Neural crest cell (in vitro differentiated cells): ENCODE measurements around the gene GMPPB. TPM values are rescaled to one million over a fixed set of nuclear protein-coding genes. Genes with fewer than 3 reads are reported as not detected.

ENCODE experiments used
- DNase-seq: peaks from one replicate; pipeline ENCODE4 v3.0.0; 2021; ENCODE audit warnings: low read depth, mixed read lengths, low spot score
- H3K27ac Mint-ChIP-seq: one replicate; pipeline ENCODE4 v1.8.0; 2021; ENCODE audit warnings: mild to moderate bottlenecking, mixed read lengths; ENCODE audit not compliant: unreplicated experiment
- H3K27me3 Mint-ChIP-seq: 2 replicates; pipeline ENCODE4 v1.8.0; 2021; ENCODE audit warnings: low read depth, mild to moderate bottlenecking, mixed read lengths
- H3K36me3 Mint-ChIP-seq: 2 replicates; pipeline ENCODE4 v1.8.0; 2021; ENCODE audit warnings: low read depth, mild to moderate bottlenecking, mixed read lengths
- H3K4me1 Mint-ChIP-seq: 2 replicates; pipeline ENCODE4 v1.8.0; 2021; ENCODE audit warnings: mixed read lengths
- H3K4me3 Mint-ChIP-seq: one replicate; pipeline ENCODE4 v1.8.0; 2021; ENCODE audit warnings: mild to moderate bottlenecking, mixed read lengths
- H3K9me3 Mint-ChIP-seq: 2 replicates; pipeline ENCODE4 v1.8.0; 2021; ENCODE audit warnings: mixed read lengths
- total RNA-seq: library from RNA; stranded (reverse); gene quantifications from 2 replicates; pipeline ENCODE4 v1.2.1, GENCODE V29; 2021
- TF ChIP-seq, protein P1 (sequence below): fragments of 200-600 bp; sonication (generic); conservative IDR thresholded peaks from 2 replicates; pipeline ENCODE4 v1.5.0; 2021; ENCODE audit warnings: antibody characterized with exemption, mild to moderate bottlenecking

GMPPB gene
- total RNA-seq, 1 donor from 2014 or later: 46.1 TPM

DNA sequence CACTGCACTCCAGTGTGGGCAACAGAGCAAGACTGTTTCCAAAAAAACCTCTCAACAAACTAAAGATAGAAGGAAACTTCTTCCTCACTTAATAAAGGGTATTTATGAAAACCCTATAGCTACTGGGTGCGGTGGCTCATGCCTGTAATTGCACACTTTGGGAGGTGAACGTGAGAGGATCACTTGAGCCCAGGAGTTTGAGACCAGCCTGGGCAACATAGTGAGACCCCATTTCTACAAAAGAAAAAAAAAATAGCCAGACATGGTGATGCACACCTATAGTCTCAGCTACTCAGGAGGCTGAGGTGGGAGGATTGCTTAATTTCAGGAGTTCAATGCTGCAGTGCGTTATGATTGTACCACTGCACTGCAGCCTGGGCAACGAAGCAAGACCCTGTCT lies 40.2 kb upstream of the GMPPB start:
- no peak for DNase-seq
- H3K27me3 Mint-ChIP-seq: no peaks in the 10 kb centered on the region

DNA sequence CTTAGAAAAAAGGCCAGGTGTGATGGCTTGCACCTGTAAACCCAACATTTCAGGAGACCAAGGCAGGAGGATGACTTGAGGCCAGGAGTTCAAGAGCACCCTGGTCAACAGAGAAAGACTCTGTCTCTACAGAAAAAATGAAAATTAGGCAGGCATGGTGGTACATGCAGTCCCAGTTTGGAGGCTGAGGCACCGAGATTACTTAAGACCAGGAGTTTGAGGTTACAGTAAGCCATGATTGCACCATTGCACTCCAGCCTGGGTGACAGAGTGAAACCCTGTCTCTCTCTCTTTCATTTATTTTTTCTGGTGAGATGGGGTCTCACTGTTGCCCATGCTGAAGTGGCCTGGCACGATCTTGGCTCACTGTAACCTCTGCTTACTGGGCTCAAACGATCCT lies 37.9 kb upstream of the GMPPB start:
- Mint-ChIP-seq H3K27me3 (no peaks in the 10 kb centered on the region), H3K9me3 (no peaks in the 10 kb centered on the region), H3K4me1 (peaks cover 4% of the 10 kb centered on the region), H3K4me3 (no peak overlapping the region), H3K27ac (no peak overlapping the region), H3K36me3 (no peaks in the 10 kb centered on the region)
- TF ChIP-seq, protein P1, sequence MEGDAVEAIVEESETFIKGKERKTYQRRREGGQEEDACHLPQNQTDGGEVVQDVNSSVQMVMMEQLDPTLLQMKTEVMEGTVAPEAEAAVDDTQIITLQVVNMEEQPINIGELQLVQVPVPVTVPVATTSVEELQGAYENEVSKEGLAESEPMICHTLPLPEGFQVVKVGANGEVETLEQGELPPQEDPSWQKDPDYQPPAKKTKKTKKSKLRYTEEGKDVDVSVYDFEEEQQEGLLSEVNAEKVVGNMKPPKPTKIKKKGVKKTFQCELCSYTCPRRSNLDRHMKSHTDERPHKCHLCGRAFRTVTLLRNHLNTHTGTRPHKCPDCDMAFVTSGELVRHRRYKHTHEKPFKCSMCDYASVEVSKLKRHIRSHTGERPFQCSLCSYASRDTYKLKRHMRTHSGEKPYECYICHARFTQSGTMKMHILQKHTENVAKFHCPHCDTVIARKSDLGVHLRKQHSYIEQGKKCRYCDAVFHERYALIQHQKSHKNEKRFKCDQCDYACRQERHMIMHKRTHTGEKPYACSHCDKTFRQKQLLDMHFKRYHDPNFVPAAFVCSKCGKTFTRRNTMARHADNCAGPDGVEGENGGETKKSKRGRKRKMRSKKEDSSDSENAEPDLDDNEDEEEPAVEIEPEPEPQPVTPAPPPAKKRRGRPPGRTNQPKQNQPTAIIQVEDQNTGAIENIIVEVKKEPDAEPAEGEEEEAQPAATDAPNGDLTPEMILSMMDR: no peak
- no peak for DNase-seq

More for the DNA sequence above, 40.2 kb upstream of the GMPPB start:
- Mint-ChIP-seq H3K9me3 (no peaks in the 10 kb centered on the region), H3K27ac (no peak overlapping the region), H3K4me1 (peaks cover 4% of the 10 kb centered on the region), H3K36me3 (no peaks in the 10 kb centered on the region), H3K4me3 (no peak overlapping the region)
- TF ChIP-seq, protein P1: no peak

DNA sequence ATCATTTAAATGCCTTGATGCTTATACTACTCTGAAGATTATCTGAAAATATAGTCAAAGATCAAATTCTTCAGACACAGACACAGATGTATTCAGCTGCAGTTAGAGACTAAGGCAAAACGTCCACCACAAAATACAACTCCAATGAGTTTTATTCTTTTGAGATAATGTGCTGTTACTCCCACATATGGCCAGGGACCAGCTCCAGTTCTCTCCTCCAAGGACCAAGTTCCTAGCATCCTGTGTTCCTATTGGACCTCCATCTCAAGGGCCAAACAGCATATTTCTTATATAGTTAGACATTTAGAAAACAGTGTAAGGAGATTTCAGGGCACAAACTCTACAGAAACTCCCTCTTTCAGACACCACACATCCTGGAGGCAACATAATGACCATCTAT lies 35.5 kb upstream of the GMPPB start:
- DNase-seq: no peak
- H3K27ac Mint-ChIP-seq: no peak overlapping the region

DNA sequence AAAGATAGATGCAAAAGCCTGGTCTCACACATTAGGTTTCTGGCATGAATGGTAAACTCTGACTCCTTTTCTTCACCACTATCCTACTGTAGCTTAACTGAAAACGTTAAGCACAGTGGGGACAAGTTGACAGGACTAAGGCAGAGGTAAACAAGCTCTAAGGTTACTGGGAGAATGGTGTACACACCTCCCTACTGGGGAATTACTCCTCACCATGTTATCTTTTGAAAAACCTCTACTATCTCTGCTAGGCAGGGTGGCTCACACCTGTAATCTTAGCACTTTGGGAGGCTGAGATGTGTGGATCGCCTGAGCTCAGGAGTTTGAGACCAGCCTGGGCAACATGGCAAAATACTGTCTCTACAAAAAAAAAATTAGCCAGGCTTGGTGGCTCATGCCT lies 33.4 kb upstream of the GMPPB start:
- Mint-ChIP-seq H3K4me1 (peaks cover 13% of the 10 kb centered on the region), H3K27me3 (no peaks in the 10 kb centered on the region), H3K27ac (no peak overlapping the region), H3K4me3 (no peak overlapping the region), H3K36me3 (peaks cover 3% of the 10 kb centered on the region), H3K9me3 (no peaks in the 10 kb centered on the region)
- TF ChIP-seq, protein P1: no peak
- DNase-seq: no peak

More for the DNA sequence above, 35.5 kb upstream of the GMPPB start:
- TF ChIP-seq, protein P1: no peak
- no peak overlapping the region for H3K4me3 Mint-ChIP-seq
- peaks cover 13% of the 10 kb centered on the region for H3K4me1 Mint-ChIP-seq
- H3K9me3 Mint-ChIP-seq: no peaks in the 10 kb centered on the region
- no peaks in the 10 kb centered on the region for H3K36me3 Mint-ChIP-seq
- no peaks in the 10 kb centered on the region for H3K27me3 Mint-ChIP-seq

DNA sequence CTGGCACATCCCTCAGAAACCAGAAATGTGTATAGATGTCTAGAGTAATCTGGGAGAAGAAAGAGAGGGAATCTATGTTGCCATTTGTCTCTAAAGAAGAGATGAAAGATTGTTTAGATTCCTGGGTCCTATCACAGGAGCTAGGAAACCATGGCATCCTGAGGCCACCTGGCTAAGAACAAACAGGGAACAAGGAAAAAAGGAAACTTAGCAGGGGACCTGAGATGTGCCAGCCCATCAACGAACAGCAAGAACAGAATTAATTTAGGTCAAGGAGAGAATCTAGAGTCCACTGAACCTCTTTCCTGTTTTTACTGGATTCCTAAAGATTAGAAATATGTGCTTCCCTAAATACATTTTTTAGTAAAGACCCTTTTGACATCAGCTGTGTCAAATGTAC lies 32.3 kb upstream of the GMPPB start:
- H3K27me3 Mint-ChIP-seq: no peaks in the 10 kb centered on the region
- peaks cover 3% of the 10 kb centered on the region for H3K36me3 Mint-ChIP-seq
- H3K9me3 Mint-ChIP-seq: no peaks in the 10 kb centered on the region
- H3K27ac Mint-ChIP-seq: no peak overlapping the region
- peaks cover 13% of the 10 kb centered on the region for H3K4me1 Mint-ChIP-seq
- H3K4me3 Mint-ChIP-seq: no peak overlapping the region
- DNase-seq: no peak
- TF ChIP-seq, protein P1: no peak

DNA sequence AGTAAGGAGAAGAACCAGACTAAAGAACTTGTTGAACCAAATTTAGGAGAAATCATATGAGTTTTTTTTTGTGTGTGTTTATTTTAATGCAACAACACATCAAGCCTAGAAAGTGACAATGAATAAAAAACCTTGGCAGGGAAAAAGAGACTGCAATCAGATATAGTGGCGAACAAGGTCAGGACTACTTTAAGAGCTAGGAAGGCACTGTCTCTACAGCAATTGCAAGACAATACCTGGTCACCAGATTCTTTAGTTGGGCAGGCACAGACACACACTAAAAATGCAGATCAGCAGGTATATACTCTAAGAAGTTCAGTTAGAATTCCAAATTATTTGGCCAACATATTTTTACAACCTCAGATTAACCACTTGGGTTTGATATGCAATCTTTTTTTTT lies 30.8 kb upstream of the GMPPB start:
- Mint-ChIP-seq H3K9me3 (no peaks in the 10 kb centered on the region), H3K27ac (no peak overlapping the region), H3K4me1 (peaks cover 12% of the 10 kb centered on the region), H3K4me3 (no peak overlapping the region), H3K36me3 (peaks cover 3% of the 10 kb centered on the region), H3K27me3 (no peaks in the 10 kb centered on the region)
- DNase-seq: no peak
- TF ChIP-seq, protein P1: no peak
